GM19239 (cell line): ENCODE data around the gene NFKB1.
"Not testable (repeated sequence)": the region's sequence is repeated elsewhere in the genome, so short reads cannot be mapped to it uniquely, and the experiment has no call there.

Source experiments
- DNase-seq: peaks from one replicate; pipeline ENCODE4 v3.0.0; 2011; ENCODE audit warnings: low spot score; ENCODE audit not compliant: insufficient read length
- FAIRE-seq: peaks from 2 replicates; lab custom pipeline; 2011; peaks lifted over from hg19 to GRCh38; lab: Jason Lieb, UNC

The NFKB1 gene, protein sequence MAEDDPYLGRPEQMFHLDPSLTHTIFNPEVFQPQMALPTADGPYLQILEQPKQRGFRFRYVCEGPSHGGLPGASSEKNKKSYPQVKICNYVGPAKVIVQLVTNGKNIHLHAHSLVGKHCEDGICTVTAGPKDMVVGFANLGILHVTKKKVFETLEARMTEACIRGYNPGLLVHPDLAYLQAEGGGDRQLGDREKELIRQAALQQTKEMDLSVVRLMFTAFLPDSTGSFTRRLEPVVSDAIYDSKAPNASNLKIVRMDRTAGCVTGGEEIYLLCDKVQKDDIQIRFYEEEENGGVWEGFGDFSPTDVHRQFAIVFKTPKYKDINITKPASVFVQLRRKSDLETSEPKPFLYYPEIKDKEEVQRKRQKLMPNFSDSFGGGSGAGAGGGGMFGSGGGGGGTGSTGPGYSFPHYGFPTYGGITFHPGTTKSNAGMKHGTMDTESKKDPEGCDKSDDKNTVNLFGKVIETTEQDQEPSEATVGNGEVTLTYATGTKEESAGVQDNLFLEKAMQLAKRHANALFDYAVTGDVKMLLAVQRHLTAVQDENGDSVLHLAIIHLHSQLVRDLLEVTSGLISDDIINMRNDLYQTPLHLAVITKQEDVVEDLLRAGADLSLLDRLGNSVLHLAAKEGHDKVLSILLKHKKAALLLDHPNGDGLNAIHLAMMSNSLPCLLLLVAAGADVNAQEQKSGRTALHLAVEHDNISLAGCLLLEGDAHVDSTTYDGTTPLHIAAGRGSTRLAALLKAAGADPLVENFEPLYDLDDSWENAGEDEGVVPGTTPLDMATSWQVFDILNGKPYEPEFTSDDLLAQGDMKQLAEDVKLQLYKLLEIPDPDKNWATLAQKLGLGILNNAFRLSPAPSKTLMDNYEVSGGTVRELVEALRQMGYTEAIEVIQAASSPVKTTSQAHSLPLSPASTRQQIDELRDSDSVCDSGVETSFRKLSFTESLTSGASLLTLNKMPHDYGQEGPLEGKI

DNA sequence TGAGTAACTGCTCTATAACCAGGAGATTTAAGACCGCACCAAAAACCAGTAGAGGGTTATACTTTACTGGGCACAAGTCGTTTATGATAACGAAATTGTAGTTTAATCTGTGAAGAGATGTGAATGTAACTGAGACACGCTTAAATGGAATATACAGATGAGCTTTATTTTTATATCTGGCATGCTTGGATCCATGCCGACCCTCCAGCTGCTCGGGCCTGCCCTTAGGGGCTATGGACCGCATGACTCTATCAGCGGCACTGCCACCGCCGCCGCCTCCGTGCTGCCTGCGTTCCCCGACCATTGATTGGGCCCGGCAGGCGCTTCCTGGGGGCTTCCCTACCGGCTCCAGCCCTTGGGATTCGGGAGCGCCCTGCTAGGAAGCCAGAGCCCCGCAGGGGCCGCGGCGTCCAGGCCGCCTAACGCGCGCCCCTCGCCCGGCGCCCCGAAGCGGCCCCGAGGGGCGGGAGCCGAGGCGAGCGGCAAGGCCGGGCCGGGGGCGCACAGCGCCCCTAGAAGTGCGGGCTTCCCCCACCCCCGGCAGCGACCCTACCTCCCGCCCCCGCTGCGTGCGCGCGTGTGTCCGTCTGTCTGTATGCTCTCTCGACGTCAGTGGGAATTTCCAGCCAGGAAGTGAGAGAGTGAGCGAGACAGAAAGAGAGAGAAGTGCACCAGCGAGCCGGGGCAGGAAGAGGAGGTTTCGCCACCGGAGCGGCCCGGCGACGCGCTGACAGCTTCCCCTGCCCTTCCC lies at the start of gene NFKB1:
NFKB1 (plus strand) TSS at position 664 of the 751 bp plus-strand sequence. CDS start 24,160 bp downstream, outside the sequence.
- DNase-seq (peak; percentile 65), FAIRE-seq (peak; percentile 64)

DNA sequence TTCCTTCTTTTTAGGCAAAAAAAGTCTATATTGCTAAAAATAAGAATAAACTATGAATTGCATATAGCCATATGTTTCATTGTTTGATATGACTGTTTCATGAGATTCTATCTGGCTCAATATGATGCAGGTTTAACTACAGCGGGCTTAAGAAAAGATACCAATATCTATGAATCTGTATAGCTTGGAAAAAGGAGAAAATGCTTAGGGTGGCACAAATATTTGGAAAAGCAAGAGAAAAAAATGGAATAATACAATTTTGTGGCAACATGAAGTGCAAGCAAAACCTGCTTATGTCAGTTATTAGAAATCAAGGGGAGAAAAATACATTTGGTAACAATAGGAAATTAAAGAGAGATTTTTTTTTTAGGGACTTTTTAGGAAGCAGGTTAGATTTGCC lies 48.3 kb upstream of the NFKB1 start:
- DNase-seq, result no peak
- no peak for FAIRE-seq

DNA sequence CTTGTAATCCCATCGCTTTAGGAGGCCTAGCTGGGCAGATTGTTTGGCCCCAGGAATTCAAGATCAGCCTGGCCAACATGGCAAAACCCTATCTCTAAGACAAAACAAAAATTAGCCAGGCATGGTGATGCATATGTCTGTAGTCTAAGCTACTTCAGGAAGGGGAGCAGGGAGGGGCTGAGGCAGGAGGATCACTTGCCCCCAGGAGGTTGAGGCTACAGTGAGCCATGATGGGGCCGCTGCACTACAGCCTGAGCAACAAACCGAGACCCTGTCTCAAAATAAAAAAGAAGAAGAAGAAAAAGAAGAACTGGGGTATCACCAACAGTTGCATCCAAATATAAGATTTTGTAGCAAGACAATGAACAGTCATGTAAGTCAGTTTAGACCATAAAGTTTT lies 47.3 kb upstream of the NFKB1 start:
- no peak for DNase-seq
- peak; percentile 21 for FAIRE-seq

DNA sequence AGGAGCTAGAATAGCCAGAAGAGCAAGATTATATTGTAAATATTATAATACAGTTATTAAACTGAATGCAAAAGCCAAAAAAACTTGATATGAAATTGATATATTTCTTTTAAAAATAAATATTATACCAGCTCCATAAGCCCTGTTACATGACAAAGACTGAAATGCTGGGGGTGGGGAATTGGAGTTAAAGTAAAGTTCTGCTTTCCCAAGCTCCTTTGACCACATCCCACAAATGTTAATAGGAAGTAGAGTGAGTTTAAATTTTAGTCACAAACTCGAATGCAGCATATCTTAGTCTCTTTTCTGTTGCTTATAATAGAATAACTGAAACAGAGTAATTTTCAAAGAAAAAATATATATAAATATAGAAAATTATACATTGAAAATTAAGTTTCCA lies 46.9 kb upstream of the NFKB1 start:
- DNase-seq, result no peak
- FAIRE-seq, result no peak

DNA sequence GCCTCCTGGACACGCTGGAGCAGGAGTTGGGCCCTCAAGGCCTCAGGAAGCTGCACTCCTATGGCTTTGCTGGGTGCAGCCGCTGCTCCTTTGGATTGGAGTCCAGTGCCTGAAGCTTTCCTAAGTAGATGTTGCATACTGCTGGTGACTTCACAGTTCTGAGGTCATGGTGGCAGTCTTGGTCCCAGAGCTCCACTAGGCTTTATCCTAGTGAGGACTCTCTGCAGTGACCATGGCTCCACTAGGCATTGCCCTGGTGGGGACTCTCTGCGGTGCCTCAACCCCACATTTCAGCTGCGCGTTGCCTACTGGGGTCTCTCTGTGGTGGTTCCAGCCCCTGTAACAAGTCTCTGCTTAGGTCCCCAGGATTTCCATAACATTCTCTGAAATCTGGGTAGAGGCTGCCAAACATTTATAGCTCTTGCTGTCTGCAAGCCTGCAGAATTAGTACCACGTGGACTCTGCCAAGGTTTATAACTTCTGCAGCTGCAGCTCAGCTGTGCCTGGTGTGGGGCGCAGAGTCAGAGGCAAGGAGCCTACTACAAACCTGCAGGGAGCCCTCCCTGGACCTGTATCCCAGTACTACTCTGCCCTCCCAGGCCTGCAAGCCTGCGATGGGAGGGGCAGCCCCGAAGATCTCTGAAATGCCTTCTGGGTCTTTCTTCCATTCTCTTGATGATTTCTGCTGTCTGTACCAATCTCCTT lies 46.0 kb upstream of the NFKB1 start:
- no peak for FAIRE-seq

DNA sequence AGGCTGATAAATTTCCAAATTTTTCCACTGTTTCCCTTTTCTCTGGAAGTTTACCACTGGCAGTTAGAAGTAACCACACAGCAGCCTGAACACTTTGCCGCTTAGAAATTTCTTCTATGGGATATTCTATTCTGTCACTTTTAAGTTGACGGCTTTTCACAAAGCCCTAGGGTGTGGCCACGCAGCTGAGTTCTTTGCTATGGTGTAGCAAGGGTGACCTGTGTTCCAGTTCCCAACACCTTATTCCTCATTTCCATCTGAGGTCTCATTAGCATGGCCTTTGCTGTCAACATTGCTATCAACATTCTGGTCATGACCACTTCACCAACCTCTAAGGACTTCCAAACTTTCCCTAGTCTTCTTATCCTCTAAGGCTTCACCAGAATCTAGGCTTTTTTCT lies 45.4 kb upstream of the NFKB1 start:
- FAIRE-seq (no peak), DNase-seq (no peak)

More for the DNA sequence above, 46.0 kb upstream of the NFKB1 start:
- DNase-seq, result no peak

DNA sequence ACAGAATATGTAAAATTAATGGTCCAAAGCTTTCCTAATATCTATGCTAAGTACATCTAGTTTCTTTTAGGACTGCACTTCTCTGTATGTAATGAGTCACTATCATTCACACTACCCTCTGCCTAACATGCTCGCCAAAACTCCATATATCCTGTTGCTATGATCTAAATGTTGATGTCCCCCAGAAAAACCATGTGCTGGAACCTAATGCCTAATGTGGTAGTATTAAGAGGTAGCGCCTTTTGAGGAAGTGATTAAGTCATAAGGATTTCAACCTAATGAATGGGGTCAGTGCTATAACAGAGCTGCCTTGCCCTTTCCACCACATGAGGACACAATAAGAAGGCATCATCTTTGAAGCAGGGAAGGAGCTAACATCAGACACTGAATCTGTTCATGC lies 34.9 kb upstream of the NFKB1 start:
- no peak for DNase-seq
- FAIRE-seq, result no peak

DNA sequence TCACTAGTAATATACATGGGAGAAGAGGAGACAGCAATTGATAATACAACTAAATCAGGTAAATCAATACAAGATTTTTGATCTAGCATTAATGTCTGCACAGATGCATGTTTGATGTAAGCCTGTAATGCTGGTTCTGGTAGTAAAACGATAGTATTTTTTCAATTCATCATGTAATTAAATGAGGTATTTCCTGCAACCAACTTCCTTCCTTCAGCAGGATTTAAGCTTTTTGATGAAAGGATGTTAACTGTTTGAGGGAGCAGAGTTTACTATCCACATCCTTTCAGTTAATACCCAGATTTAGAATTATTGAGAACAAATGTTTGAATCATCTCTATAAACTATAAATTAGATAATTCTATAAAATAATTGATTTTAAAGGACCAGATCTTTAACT lies 31.4 kb upstream of the NFKB1 start:
- DNase-seq (no peak), FAIRE-seq (no peak)

DNA sequence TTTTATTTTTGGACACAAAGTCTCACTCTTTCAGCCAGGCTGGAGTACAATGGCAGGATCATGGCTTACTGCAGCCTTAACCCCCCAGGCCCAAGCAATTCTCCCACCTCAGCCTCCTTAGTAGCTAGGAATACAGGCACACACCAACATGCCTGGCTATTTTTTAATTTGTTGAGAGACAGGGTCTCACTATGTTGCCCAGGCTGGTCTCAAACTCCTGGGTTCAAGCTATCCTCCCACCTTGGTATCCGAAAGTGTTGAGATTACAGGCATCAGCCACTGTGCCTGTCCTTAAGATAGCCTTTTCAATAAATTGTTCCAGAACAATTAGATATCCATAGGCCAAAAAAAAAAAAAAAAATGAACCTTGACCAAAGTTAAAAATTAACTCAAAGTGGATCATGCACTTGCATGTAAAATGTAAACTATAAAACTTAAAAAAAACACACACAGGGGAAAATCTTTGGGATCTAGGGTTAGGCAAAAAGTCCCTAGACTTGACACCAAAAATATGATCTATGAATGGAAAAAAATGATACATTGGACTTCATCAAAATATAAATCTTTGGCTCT lies 28.6 kb upstream of the NFKB1 start:
- FAIRE-seq, result no peak
- DNase-seq, result no peak

DNA sequence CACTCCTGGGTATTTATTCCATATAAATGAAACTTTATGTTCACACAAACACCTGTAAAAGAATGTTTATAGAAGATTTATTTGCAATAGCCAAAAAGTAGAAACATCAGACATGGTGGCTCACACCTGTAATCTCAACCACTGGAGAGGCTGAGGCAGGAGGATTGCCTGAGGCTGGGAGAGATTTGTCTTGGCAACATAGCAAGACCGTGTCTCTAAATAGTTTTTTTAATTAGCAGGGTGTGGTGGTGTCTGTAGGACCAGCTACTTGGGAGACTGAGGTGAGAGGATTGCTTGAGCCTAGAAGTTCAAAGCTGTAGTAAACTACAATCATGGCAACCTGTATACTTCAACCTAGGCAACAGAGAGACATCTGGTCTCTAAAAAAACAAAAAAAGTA lies 27.7 kb upstream of the NFKB1 start:
- FAIRE-seq, result no peak

DNA sequence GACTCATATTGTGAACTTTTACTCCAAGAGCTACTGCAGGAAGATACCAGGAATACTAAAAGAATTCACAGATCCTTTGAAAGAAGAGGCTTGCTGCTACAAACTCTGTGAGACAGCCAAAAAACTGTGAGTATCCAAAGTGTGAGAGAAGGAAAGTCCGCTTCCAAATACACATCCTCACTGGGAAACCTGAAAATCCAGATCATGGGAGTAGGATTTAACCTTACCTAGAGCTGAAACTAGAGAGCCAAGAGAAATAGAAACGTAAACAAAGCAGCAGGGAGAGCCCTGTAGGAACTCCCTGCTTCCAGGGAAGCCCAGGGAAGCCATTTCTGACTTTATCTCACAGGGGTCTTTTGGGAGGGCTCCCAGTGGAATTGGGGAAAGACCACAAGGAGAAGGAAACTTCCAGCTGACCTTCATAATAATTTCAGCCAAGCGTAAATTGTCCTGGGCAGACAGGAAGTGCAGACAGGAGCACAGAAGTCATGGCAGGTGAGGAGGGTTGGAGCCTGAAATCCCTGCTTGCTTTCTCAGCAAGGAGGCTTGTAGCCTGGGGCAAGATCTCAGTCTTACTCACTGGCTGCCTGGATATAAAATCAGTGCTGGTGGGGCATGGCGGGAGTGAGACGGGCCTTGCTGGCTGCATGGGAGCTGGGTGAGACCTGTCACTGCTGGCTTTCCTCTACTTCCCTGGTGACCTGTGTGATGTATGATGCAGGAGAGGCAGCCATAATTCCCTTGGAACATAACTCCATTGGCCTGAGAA lies 26.2 kb upstream of the NFKB1 start:
- DNase-seq (no peak), FAIRE-seq (no peak)

More for the DNA sequence above, 27.7 kb upstream of the NFKB1 start:
- DNase-seq, result no peak

DNA sequence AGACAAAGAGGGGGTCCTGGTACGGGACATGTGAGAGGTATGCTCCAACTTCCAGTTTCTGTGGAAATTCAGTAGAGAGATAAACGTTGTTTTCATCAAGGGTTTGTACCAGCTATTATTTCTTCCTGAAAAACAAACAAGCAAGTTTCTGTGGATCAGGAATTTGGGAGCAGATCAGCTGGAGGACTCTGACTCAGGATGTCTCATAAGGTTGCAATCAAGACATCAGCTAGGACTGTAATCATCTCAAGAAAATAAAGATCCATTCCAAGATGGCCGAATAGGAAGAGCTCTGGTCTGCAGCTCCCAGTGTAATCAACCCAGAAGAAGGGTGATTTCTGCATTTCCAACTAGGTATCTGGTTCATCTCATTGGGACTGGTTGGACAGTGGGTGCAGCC lies 23.5 kb upstream of the NFKB1 start:
- DNase-seq (no peak), FAIRE-seq (no peak)

DNA sequence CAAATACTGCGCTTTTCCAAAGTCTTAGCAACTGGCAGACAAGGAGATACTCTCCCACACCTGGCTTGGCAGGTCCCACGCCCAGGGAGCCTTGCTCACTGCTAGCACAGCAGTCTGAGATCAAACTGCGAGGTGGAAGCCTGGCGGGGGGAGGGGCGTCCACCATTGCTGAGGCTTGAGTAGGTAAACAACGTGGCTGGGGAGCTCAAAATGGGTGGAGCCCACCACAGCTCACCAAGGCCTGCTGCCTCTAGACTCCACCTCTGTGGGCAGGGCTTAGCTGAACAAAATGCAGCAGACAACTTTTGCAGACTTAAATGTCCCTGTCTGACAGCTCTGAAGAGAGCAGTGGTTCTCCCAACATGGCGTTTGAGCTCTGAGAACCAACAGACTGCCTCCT lies 23.0 kb upstream of the NFKB1 start:
- DNase-seq (no peak), FAIRE-seq (no peak)

DNA sequence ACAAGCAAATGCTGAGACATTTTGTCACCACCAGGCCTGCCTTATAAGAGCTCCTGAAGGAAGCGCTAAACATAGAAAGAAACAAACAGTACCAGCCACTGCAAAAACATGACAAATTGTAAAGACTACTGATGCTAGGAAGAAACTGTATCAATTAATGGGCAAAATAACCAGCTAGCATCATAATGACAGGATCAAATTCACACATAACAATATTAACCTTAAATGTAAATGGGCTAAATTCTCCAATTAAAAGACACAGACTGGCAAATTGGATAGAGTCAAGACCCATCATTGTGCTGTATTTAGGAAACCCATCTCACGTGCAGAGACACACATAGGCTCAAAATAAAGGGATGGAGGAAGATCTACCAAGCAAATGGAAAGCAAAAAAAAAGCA lies 21.3 kb upstream of the NFKB1 start:
- DNase-seq, FAIRE-seq: not testable (repeated sequence)

DNA sequence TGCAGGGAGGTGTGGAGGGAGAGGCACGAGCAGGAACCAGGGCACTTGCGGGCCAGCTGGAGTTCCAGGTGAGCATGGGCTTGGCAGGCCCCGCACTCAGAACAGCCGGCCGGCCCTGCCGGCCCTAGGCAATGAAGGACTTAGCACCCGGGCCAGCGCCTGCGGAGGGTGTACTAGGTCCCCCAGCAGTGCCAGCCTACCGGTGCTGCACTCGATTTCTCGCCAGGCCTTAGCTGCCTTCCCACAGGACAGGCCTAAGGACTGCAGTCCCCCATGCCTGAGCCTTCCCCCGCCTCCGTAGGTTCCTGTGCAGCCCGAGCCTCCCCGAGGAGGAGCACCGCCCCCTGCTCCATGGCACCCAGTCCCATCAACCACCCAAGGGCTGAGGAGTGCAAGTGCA lies 18.0 kb upstream of the NFKB1 start:
- no peak for FAIRE-seq
- no peak for DNase-seq

DNA sequence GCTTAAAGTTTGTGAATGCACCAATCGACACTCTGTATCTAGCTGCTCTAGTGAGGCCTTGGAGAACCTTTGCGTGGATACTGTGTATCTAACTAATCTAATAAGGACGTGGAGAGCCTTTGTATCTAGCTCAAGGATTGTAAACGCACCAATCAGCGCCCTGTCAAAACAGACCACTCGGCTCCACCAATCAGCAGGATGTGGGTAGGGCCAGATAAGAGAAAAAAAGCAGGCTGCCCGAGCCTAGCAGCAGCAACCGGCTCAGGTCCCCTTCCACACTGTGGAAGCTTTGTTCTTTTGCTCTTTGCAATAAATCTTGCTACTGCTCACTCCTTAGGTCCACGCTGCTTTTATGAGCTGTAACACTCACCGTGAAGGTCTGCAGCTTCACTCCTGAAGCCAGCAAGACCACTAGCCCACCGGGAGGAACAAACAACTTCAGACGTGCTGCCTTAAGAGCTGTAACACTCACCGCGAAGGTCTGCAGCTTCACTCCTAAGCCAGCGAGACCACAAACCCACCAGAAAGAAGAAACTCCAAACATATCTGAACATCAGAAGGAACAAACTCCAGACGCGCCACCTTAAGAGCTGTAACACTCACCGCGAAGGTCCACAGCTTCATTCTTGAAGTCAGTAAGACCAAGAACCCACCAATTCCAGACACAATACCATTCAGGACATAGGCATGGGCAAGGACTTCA lies 17.0 kb upstream of the NFKB1 start:
- FAIRE-seq, DNase-seq: not testable (repeated sequence)

DNA sequence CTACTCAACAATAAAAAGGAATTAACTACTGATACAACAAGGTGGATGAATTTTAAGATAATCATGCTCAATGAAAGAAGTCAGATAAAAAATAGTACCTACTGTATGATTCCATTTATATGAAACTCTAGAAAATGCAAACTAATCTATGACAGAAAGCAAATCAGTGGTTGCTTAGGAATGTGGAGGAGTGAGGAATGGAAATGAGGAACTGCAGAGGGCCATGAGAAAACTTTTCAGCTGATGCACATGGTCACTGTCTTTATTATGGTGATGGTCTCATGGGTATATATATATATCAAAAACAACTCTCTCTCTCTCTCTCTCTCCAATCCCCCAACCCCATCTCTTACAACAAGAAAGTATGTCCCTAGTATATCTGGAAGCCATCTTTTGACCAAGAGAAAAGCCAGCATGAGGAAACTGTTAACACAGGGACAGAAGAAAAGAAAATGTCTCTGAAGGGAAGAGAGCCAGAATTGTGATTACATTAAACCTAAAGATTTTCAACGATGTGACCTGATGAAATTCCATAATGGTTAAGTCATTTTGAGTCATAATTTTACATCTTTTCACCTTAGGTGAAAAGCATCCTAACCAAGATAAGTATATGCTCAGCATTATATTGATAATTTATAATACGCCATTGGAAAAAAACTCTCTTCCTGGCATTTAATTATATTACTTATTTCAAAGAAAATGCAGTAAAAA lies 8.5 kb upstream of the NFKB1 start:
- DNase-seq, result no peak
- no peak for FAIRE-seq
